Measurements from ENCODE around the gene PHOX2A.
"Not testable (repeated sequence)": the region's sequence is repeated elsewhere in the genome, so short reads cannot be mapped to it uniquely, and the experiment has no call there.

The PHOX2A gene

DNA sequence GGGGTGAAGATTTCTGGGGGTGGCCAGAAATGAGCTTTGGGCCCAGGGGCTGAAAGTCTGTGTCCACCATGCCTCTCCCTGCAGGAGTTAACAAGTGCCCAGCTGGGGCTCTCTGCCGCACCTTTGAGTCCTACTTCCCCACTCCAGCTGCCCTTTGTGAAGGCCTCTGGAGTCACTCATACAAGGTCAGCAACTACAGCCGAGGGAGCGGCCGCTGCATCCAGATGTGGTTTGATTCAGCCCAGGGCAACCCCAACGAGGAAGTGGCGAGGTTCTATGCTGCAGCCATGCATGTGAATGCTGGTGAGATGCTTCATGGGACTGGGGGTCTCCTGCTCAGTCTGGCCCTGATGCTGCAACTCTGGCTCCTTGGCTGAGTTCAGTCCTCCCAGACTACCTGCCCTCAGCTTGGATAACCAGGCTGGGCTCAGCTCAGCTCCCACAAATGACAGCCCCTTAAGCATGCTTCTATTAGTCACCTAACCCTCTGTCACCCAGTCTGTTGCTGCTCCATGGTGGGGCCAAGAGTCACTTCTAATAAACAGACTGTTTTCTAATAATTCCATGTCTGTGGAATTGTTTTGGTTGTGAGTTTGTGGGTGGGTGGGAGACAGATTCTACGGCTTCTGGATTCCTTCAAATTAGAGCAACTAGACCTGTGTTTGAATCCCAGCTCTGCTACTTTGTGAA lies 22.4 kb downstream of the PHOX2A start:
- no peak for DNase-seq

DNA sequence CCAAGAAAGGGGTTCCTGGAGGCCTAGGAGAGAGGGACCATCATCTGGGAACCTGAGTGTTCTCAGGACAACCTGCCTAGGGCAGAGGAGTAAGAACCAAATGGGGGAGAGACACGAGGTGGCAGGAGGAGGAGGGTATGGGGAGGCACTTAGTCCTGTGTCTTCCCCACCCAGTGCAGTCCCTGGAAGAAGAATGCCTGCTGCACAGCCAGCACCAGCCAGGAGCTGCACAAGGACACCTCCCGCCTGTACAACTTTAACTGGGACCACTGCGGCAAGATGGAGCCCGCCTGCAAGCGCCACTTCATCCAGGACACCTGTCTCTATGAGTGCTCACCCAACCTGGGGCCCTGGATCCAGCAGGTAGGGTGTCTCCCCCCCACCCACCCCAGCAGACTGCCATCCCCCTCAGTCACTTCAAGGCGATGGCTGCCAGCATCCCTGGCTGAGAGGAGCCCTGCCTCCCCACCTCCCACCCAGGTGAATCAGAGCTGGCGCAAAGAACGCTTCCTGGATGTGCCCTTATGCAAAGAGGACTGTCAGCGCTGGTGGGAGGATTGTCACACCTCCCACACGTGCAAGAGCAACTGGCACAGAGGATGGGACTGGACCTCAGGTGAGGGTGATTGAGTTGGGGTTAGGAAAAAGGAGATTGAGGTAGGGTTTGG lies 23.1 kb downstream of the PHOX2A start:
- DNase-seq = no peak

DNA sequence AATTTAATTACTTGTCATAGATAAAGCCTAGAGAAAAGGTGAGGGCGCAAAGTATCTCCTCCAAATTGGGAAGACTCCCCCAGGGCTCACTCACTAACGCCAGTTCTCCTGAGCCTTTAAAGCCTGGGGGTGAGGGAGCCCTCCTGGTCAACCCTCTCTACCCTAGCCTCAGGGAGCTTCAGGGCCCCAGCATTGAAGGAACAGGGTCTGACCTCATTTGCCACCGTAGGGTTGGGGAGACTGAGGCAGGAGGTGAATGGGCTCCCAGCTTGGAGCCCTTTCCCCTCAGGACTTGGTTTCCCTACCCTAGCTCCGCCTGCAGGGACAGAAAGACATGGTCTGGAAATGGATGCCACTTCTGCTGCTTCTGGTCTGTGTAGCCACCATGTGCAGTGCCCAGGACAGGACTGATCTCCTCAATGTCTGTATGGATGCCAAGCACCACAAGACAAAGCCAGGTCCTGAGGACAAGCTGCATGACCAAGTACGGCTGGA lies 25.7 kb downstream of the PHOX2A start:
- no peak for DNase-seq

DNA sequence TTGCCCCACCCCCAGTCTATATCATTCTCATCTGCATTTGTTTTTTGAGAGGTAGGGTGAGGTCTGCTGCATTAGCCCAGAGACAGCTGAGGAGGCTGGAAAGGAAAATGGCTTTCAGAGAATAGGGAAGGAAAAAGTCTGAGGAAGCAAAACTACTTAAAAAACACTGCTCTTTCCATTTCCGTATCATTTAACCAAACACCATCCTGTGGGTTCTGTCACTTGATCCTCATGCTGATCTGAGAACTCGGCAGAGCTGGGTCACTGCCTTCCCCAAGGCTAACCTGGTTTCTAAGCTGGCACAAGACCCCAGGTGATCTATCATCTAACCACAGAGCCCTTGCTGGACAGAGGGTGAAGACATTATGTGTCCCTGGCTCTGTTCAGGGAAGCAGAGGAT lies 26.1 kb downstream of the PHOX2A start:
- DNase-seq = no peak

DNA sequence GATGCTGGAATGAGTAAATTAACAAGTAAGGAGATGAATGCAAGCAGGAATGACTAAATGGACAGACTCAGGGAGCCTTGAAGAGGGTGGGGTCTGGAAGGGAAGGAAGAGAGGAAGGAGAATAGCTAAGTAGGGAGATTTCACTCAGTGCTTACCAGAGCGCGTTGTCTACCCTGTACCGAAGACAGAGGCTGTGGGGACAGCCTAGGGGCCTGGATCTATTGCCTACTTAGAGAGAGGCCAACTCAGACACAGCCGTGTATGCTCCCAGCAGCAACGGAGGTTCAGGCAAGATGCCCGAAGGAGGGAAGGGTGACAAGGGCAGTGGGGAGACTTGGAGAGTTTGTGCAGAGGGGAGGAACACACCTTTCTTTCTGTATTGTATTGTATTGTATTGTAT lies 27.3 kb downstream of the PHOX2A start, which contains the start of gene FOLR2:
TSS of gene FOLR2 (plus strand) at position 157 of the 400 bp plus-strand sequence. CDS start 1,791 bp downstream, outside the sequence.
- DNase-seq = no peak

DNA sequence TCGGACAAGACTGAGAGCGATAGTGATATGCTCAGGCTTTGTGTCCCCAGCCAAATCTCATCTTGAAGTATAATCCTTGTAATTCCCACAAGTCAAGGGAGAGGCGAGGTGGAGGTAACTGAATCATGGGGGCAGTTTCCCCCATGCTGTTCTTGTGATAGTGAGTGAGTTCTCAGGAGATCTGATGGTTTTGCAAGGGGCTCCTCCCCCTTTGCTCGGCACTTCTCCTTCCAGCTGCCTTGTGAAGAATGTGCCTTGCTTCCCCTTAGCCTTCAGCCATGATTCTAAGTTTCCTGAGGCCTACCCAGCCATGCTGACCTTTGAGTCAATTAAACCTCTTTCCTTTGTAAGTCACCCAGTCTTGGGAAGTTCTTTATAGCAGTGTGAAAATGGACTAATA lies 34.9 kb downstream of the PHOX2A start:
- DNase-seq = no peak

DNA sequence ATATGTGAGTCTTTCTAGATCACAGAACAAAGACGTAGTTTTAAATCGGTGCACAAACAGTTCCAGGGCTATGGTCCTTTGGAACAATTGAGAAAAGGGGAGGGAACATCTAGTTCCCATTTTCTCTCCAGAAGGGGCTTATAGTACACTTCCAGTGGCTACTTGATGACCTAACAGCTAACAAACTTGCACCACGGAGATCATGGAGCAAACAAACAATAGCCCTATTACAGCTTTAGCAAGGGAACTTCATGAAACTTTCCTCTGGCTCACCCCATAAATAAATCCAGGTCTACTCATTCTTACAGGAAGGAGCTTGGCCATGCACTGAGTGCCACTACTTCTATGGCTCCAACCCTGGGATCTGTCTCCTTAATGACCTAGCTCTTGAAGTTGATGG lies 35.7 kb downstream of the PHOX2A start:
- DNase-seq = no peak

DNA sequence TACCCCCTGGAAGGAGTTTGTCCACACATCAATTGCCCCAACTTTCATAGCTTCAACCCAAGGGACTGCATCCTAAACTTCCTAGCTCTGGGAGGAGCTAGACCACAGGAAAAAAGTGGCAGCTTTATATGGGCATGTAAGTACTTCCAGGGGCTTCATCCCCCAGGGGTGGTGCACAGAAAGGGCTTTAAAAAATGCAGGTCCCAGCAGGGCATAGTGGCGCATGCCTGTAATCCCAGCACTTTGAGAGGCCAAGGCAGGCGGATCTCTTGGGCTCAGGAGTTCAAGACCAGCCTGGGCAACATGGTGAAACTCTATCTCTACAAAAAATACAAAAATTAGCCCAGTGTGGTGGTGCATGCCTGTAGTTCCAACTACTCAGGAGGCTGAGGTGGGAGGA lies 37.2 kb downstream of the PHOX2A start:
- DNase-seq = not testable (repeated sequence)

DNA sequence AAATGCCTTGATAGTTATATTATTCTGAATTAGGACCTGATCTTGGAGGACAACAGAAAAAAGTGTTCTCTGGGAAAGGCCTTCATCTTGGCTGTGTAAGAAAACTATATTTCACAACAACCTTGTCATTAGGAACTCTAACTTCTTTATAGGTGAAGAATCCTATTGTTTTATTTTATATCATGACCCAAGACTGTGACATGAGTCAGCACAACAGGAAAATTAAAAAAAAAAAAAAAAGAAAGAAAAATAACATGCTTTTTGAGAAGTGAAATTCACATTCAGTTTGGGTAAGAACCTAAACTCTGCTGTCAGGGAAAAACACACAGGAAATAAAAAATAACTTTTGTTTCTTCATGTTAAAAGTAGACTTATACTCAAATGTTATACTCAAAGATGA lies 39.1 kb downstream of the PHOX2A start:
- no peak for DNase-seq

DNA sequence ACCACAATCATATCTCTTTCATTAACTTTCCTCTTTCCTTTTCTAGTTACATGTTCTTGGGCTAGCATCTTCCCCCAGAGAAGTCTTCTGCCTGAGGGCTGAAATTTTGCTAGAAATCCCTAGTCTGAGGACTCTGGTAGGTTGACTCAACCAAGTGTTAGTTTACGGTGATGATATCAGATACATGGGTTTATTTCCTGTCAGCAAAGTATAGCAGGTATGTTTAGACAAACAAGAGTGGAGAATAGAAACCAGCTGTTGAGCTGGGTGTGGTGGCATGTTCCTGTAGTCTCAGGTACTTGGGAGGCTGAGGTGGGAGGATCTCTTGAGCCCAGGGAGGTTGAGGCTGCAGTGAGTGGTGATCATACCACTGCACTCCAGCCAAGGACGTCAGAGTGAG lies 40.8 kb downstream of the PHOX2A start:
- no peak for DNase-seq

DNA sequence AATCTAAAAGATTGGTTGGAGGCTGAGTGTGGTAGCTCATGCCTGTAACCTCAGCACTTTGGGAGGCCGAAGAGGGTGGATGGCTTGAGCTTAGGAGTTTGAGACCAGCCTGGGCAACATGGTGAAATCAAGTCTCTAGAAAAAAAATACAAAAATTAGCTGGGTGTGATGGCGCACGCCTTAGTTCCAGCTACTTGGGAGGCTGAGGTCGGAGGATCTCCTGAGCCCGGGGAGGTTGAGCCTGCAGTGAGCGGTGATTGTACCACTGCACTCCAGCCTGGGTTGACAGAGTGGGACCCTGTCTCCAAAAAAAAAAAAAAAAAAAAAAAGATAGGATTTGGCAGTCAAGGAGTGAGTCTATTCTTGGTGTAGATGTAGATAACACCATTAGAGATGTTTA lies 41.4 kb downstream of the PHOX2A start:
- no peak for DNase-seq

DNA sequence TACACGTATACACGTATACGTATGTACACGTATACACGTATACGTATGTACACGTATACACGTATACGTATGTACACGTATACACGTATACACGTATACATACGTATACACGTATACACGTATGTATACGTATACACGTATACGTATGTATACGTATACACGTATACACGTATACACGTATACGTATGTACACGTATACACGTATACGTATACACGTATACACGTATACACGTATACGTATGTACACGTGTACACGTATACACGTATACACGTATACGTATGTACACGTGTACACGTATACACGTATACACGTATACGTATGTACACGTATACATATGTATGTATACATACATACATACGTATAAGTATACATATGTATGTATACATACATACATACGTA lies 42.5 kb downstream of the PHOX2A start:
- not testable (repeated sequence) for DNase-seq

DNA sequence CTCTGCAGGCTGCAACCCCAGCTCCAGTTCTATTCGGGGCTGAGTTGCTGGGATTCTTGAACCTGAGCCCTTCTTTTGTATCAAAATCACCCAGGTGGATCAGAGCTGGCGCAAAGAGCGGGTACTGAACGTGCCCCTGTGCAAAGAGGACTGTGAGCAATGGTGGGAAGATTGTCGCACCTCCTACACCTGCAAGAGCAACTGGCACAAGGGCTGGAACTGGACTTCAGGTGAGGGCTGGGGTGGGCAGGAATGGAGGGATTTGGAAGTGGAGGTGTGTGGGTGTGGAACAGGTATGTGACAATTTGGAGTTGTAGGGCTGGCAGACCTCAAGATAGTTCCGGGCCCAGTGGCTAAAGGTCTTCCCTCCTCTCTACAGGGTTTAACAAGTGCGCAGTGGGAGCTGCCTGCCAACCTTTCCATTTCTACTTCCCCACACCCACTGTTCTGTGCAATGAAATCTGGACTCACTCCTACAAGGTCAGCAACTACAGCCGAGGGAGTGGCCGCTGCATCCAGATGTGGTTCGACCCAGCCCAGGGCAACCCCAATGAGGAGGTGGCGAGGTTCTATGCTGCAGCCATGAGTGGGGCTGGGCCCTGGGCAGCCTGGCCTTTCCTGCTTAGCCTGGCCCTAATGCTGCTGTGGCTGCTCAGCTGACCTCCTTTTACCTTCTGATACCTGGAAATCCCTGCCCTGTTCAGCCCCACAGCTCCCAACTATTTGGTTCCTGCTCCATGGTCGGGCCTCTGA lies 48.3 kb downstream of the PHOX2A start:
- no peak for DNase-seq

DNA sequence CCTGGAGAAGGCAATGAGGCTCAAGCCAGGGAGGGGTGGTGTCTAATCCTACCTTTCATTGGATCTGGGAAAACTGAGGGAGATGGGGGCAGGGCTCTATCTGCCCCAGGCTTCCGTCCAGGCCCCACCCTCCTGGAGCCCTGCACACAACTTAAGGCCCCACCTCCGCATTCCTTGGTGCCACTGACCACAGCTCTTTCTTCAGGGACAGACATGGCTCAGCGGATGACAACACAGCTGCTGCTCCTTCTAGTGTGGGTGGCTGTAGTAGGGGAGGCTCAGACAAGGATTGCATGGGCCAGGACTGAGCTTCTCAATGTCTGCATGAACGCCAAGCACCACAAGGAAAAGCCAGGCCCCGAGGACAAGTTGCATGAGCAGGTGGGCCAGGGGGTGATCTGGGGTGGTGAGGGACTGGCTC lies 52.0 kb downstream of the PHOX2A start, which contains the start of gene FOLR1:
TSS of gene FOLR1 (plus strand) at position 180 of the 421 bp plus-strand sequence. CDS start at position 214, 34 bp downstream.
- no peak for DNase-seq

DNA sequence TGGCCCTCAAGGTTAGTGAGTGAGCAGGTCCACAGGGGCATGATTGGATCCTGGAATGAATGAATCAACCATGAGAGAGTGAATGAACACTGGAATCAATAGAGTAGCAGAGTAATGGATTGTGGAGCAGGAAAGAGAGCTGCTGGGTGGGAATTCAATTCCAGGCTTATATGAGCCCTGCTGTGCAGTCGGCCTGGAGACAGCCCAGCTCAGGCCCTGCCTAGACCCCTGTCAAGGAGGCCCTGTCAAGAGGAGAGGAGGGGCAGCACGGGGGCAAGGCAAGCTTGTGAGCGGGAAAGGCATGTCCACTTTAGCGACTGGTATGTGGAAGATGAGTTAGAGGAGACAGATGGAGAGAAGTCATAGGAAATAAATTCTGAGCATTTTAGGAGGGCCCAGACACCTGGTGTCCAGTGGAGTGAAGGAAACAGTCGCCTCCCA lies 53.3 kb downstream of the PHOX2A start:
- no peak for DNase-seq

DNA sequence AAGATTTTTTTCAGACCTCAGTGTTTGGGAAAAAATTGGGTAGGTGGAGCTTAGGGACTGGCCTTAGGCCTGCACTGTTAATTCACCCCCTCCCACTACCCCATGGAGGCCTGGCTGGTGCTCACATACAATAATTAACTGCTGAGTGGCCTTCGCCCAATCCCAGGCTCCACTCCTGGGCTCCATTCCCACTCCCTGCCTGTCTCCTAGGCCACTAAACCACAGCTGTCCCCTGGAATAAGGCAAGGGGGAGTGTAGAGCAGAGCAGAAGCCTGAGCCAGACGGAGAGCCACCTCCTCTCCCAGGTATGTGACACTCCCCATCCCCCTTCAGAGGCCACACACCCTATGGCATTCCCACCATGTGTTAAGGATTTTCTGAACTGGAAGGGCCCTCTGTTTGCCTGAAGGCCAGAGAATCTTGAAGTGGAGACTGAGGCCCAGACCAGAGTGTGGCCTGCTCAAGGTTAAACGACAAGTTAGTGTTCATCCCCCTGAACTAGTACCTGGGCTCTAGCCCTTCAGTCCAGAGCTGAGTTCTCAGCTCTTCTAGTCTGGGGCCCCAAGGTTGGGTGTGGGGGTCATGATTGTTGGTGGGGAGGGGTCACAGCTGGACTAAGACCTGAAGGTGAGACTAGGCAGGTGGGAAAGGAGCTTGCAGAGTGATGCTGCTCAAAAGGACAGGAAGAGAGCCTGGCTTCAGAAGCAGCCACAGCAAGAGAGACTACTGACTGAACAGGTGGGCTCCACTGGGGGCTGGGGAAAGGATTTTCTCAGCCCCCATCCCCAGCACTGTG lies 54.3 kb downstream of the PHOX2A start:
- DNase-seq = no peak
